Stimulated activated CD4-positive, alpha-beta T cell treated with anti-CD3 and anti-CD28 coated beads, Interleukin-2, amount 100 ng/mL, for 4 hours (primary cell): ENCODE measurements around the gene GLIPR1.
A peak's percentile ranks its signal among the peaks of the same experiment; 100 is the strongest.
"Not testable (repeated sequence)": the region's sequence is repeated elsewhere in the genome, so short reads cannot be mapped to it uniquely, and the experiment has no call there.

Experiments used
- DNase-seq: peaks from one replicate; pipeline ENCODE4 v3.0.0-alpha.2; 2020; ENCODE audit warnings: low read depth

GLIPR1 gene

DNA sequence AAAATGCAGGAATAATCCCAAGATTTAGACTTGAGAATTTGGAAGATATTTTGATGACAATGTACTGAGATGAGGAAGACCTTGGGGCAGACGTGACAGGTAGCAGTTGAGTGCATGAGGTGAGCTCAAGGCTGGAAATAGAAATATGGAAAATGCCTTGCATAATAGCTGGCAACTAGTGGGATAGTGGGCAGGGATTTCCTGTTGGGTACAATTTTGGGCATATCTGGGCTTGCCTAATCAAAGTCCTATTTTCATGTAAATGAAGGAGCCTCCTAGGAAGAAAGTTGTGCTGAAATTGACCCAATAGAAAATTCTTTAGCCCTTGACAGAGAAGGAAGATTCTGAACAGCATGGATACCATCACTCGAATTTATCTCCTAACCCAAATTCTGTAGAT, 6.4 kb upstream of the GLIPR1 start:
- DNase-seq: no peak

DNA sequence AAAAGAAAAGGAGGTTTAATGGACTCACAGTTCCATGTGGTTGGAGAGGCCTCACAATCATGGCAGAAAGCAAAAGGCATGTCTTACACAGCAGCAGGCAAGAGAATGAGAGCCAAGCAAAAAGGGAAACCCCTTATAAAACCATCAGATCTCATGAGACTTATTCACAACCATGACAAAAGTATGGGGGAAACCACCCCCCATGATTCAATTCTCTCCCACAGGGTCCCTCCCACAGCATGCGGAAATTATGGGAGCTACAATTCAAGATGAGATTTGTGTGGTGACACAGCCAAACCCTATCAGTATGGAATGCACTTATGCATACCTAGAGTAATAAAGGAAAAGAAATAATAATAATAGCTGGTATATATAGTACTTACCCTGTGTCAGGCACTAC, 4.5 kb upstream of the GLIPR1 start:
- no peak for DNase-seq

DNA sequence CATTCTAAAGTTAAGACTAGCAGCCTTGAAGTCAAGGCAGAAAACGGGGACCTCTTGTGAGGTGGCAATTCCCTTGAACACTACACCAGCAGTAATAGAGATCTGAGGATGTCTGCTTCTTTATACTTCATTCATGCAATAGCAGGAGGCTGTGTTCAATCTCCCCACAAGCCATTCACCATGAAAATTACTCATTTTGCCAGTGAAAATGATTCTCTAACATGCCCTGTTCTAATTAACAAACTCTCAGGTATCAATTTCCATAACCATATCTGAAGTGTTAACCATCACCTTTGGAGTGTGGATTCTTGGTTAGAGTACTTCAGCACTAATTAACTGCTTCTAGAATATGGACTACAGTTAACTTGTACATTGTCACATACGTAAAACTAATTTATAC, 3.4 kb upstream of the GLIPR1 start:
- DNase-seq: no peak

DNA sequence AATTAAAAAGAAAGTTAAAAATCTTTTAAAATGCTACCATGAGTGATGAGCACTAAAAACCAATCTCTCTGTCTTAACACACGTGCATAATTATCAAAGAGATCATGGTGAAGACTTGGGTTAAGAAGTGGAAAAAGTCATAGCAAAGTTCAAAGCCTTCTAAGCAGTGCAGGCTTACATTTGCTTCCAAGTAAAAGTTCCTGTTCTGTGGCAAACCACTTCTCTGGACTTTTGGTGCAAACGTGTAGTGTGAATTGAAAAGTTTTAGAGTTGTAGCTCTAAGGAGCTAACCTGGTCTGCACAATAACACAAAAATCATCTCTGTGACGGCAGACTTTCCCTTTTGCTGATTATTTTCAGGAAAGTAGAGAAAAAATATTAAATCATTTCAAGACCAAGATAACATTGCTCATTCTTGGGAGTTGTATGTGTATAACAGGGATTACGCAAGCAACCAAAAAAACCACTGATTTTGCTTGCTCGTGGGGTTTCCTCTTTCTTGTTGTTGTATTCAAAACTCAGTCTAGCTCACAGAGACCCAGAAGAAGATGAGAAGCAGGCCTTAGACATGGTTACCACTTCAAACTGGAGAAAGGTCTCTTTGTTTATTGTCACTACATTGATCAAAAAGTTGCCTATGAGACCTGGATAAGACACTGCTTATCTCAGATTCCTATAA, 2.3 kb upstream of the GLIPR1 start:
- DNase-seq: no peak

DNA sequence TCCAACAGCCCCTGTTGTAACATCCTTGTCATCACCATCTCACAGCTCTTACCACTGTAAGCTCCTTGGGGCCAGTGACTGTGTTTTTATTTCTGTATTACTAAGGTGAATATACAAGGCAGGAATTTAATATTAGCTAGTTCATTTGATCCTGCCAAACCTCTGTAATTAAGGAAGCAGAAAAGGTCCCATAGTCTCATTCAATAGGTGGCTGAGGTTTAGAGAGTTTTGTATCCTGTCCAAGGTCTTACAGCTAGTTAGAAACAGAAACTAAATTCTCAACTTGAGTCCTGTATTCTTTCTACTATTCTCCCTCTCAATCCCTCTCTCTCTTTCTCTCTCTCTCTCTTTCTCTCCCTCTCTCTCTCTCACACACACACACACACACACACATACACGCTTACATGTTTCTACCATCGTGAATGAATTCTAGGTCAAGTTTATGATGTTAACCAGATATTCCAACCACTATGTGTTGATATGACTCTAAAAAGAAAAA, 543 bp upstream of the GLIPR1 start:
- no peak for DNase-seq

DNA sequence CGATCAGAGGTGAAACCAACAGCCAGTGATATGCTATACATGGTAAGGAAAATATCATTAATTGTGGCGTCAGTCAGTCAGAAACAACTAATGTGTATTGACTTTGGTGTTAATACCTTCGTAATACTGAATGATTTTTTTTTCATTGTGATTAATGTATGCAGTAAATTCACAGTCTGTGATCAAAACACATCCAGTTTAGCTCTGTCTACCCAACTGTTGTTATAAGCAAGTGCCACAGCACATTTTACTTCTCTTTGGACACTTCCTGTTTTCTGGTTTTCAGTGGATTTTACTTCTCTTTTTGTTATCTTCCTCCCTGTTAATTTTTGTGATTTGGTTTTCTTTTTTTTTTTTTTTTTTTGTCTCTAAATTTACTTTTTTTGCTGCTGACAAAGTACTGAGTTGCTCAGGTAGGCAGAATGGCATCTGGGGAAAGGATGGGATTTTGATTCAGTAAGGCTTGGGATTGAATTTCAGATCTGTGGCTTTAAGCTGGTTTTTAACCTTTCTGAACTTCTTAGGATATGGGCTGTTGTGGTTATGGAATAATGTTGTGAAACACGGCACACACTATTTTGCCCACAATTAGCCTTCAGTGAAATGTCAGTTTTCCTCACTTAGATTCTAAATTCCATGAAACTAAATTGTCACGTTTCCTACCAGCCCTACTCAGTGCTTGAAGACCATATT, 604 bp downstream of the GLIPR1 start:
- DNase-seq: no peak

DNA sequence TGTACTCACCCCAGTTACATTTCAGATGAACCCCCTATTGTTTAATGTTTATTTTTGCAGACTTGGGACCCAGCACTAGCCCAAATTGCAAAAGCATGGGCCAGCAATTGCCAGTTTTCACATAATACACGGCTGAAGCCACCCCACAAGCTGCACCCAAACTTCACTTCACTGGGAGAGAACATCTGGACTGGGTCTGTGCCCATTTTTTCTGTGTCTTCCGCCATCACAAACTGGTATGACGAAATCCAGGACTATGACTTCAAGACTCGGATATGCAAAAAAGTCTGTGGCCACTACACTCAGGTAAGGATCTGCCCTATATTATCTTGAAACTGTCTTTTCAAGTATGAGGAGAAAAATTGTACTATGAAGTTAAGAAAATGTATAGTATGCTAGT, 1.2 kb downstream of the GLIPR1 start:
- DNase-seq: no peak

DNA sequence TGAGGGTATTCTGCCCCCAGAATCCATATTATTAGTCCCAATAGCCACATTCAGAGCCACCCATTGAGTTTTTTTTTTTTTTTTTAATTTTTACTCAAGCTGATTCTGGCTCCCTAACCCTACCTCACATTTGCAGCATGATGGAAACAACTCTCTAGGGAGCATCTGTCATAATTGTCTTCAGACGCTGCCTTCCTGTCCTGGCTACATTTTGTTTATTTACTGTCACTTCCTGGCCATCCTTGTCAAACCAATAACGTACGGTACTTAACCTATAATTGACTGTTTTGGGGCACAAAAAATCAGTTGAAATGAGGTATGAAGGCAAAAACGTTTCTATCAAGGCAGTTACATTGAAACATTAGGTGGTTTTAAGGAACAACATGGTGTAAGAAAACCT, 2.1 kb downstream of the GLIPR1 start:
- DNase-seq: no peak

DNA sequence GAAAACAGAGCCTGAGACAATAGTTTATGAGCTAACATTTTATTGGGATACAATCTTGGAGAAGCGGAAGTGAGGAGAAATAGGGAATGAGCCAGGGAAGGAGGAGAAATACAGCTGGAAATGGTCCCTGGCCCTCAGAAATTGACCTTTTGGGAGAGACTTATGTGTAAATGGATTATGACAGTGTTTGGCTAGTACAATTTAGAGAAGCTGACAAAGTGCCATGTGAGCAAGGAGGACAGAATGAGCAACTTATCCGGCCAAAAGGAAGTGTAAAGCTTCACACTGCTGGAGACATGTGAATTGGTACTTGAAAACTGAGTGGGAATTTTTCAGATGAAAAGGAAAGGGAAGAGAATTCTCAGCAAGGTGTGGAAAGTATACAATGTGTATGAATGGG, 2.9 kb downstream of the GLIPR1 start:
- no peak for DNase-seq

DNA sequence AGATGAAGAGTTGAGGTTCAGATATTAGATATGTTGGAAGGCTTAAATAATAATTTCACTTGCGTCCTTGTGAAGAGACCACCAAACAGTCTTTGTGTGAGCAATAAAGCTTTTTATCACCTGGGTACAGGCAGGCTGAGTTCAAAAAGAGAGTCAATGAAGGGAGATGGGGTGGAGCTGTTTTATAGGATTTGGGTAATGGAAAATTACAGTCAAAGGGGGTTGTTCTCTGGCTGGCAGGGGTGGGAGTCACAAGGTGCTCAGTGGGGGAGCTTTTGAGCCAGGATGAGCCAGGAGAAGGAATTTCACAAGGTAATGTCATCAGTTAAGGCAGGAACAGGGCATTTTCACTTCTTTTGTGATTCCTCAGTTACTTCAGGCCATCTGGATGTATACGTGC, 3.9 kb downstream of the GLIPR1 start:
- not testable (repeated sequence) for DNase-seq

DNA sequence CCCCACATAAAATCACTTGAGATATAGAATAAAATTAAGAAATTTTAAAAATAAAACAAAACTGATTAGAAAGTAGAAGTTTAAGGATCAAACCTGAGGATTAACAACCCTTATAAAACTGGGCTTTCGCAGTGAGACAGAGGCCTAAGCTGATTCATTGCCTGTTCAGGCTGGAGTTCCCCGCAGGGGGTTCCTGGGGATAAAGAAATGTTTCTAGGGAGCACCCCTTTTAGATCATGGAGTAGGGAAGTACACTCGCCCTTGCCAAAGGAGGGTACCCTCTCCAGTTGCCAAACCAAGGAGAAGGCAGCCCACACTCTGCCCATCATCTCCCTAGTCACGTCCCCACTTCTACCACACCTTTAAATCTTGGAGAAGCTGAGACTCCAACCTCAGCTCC, 6.8 kb downstream of the GLIPR1 start:
- no peak for DNase-seq

DNA sequence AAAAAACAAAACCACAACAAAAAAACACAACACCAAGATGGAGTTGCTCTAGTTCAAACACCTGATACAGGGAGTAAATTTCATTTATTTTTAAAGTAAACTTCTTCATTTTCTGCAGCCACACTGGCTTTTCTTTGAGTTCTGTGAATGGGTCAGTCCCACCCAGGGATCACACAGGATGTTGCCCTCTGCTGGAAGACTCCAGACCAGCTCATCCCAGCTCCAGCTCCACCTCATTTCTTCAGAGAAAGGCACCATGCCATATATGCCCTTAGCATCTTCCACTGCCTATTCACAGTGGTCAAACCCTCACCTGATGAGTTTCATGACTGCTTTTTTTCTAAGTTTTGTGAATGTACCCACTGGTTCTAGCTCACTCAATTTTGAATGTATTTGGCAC, 8.0 kb downstream of the GLIPR1 start:
- DNase-seq: no peak

DNA sequence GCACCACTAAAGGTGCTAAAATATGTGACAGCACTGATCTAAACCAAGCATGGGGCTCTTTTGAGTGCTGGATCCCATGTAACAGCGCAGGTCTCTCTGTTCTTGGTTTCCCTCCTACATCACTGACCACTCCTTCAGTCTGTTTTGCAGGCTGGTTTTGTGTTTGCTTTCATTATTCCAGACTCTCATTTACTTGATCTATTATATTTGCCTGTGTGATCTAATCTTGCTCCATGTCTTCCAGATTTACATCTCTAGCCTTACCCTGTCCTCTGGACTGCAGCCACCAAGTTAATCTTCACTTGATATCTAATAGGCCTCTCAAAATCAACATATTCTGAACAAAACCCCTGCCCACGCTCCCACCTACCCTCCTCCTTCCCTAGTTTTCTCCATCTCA, 8.6 kb downstream of the GLIPR1 start:
- DNase-seq: no peak

DNA sequence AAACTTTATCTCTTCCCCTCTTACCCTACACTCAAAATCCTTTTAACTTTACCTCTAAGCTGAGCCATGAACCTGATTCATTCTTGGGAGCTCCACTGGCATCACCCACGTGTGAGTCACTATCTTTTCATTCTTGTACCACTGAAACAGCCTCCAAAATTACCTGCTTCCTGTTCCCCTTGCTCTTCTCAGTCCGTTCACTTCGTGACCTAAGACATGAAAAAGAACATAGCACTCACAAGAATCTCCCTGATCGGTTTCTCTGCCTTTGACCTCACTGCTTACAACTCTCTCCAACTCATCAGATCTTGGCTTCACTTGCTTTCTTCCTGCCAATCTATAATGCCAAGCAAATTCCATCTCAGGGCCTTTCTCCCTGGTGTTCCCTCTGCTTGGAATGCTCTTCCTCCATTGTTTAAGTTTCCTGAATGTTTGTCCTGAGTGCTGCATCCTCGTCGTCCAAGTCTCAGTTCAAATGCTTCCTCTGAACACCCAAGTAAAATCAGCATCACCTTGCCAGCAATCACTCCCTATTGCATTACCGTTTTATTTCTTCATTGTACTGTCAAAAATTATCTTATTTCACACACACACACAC, 9.2 kb downstream of the GLIPR1 start:
- DNase-seq: no peak

DNA sequence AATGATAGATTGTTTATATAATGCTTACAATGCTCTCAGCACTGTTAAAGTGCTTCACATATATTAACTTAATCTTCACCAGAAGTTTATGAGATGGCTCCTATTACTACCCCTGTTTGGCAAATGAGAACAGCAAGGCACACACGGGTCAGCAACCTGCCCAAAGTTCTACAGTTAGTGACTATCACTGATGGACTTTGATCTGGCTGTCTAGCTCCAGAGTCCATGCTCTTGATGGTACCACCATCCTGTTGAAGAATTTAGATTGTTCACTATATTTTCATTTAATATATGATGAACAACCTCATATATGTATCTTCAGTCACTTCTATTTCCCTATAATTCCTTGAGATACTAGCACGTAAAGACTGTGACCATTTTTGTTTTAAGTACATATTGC, 10.6 kb downstream of the GLIPR1 start:
- no peak for DNase-seq

DNA sequence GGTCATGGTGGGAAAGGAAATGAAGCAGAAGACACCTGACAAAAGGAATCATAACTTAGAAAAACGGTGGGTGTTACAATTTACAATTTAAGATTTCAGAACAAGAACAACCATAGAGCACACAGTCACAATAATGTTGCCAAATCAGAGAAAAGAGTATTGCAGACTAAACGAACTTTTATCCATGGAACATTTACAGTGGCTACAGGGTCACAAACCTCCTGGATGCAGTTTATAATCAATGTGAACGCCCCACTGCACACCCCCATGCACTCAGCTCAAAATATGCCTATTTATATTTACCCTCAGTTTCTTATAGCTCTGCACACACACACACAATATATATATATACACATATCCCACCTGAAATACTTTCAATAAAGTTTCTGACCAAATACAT, 22.9 kb downstream of the GLIPR1 start:
- DNase-seq: no peak

DNA sequence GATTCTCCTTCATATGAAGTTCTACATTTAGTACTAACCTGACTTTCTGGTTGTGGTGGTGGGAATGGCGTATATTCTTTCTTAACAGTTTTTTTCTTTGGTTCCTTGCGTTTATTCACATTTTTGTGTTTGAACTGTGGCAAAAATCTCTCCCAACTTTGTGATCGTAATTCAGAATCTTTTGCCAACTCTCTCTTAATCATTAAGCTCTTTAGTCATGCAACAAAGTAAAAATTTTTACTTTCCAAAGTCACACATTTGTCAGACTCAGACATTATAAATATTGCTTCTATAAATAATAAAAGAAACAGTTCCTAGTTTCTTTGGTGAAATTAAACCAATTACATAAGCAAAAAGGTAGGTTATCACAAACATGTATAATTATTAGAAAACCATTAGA, 23.3 kb downstream of the GLIPR1 start:
- DNase-seq: no peak

DNA sequence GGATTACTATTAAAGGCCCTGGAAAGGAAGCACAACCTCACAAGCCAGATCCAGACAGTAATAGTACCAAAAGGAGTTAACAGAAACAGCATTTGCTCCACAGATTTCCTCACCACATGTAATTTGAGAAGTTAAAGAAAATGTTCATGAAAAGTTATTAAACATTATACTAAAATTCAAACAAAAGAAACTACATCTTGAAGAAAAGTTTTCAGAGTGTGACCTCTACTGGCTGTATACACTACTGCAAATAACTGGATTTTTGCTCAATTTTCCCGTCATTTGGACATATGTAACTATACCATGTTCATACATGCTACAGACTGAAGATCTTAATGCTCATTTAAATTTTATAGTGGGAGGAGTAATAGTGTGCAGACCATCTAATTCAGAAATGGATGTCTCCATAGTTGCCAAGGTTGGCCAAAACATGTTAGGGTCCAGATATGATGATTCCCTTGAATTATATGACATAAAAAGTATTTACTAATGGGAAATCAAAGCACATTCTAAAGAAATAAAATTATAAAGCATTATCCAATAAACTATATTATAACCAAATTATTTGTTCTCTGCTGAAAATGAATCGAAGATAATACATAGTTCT, 25.3 kb downstream of the GLIPR1 start:
- DNase-seq: no peak

DNA sequence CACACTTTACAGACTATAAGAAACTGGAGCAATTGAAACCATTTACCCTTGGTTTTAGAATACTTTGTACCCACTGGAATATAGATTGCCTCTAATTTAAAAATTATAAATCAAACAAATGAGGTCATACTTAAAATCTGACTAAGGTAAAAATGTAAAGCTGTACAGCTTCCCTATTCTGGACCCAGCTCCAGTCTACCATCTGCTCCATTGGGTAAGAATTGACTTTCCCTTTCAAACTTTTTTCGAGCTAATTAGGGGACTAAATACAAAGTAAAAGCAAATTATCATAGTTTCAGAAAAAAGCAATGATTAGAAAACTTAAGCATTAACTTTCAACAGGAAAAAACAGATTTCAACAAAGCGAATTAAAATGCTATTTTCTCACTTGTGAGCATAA, 26.5 kb downstream of the GLIPR1 start:
- no peak for DNase-seq

DNA sequence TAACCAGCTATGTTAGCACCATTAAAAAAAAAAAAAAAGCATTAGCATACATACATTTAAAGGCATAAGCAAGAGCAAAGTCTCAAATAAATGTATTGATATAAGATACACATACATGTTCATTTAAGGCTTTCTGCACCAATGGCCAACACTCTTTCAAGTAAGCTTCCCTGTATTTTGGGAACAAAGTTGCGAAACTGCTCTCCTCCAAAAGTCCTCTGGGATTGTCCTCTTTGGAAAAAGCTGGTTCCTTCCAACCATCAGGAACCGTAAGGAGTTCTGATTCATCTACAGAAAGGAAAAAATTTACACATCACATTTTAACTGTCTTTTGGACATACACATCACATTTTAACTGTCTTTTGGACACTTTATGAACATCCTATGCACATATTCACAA, 27.6 kb downstream of the GLIPR1 start:
- no peak for DNase-seq

DNA sequence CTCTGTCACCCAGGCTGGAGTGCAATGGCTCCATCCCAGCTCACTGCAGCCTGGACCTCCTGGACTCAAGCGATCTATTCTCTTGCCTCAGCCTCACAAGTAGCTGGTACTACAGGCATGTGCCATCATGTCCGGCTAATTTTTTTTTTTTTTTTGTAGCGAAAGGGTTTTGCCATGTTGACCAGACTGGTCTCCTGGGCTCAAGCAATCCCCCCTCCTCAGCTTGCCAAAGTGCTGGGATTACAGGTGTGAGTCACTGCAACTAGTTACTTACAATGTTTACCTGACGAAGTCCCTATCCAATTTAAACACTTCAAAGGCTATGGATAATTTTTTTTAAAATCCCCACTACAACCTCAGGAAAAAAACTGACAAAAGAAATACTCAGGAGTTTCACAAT, 29.1 kb downstream of the GLIPR1 start:
- DNase-seq: no peak

DNA sequence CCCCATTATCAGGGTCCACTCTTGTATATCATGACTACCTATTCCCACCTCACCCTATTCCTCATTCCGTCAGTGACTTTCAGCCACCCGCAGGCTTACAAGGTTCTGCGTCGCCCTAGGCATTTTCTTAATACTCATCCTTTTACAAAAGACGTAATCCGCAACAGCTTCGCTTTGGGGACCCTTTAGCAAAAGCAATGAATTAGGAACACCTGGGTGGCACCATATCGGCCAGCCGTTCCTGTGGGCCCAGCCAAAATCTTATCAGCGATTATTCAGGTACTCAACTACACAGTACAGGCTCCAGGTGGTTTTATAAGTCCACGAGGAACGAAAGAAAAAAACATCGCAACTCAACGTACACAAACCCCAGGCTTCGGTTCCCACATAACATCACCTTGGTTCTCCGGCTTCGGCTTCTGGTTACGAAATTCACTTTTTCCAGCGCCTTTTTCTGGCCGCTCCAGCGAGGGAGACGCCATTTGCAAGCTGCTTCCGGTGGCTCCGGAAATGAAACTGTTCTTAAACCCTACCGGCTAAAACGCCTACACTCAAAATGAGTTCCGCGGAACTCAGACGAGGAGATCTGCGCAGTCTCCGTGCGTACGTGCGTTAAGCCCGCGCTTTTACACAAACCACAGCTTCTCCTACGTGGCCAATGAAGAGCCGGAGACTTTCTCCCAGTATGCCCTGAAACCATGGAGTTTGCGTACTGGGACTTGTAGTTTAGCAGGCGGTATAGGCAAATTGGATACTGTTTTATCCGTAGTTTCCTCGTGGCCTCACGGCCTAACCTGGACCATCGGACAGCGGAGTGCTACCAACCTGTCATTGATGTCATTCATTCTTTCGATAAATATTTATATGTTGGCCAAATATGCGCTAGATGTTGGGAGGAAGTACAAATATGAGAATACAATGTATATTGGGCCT, 30.8 kb downstream of the GLIPR1 start, which contains the start of gene KRR1:
KRR1 (minus strand) TSS at position 494 of the 933 bp plus-strand sequence; CDS start at position 482, 12 bp downstream.
- peak; percentile 88 for DNase-seq
